ENCODE results near the gene SLC4A8.
"Not testable (repeated sequence)": the region's sequence is repeated elsewhere in the genome, so short reads cannot be mapped to it uniquely, and the experiment has no call there.

Gene SLC4A8

DNA sequence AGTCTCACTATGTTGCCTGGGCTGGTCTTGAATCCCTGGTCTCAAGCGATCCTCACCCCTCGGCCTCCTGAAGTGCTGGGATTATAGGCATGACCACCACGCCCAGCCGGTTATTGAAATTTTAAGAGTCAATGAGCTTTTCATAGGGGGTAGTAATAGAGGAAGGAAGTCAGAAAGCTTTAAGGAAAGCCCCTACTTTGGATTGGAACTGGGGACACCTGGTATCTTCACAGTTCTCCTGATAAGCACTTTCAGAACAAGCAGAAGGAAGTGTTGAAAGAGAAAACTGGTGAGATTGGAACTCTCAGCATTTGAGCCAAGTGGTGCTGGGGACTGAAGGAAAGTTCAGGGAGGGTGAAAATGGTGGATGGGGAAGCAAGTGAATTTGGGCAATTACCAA is 5.1 kb downstream of the SLC4A8 start:
- no peak for DNase-seq (ENCODE audit: low read depth)

- no peak for DNase-seq (ENCODE audit: low read depth)
Measured at GRCh38 chr12:51430196-51430895, 5.7 kb downstream of the SLC4A8 start.

- no peak for DNase-seq (ENCODE audit: low read depth)
Measured at GRCh38 chr12:51432921-51433320, 8.3 kb downstream of the SLC4A8 start.

- no peak for DNase-seq (ENCODE audit: low read depth)
Measured at GRCh38 chr12:51434305-51434704, 9.7 kb downstream of the SLC4A8 start.

- no peak for DNase-seq (ENCODE audit: low read depth)
Measured at GRCh38 chr12:51437431-51437830, 12.8 kb downstream of the SLC4A8 start.

GRCh38 chr12:51439330-51439729 is 14.7 kb downstream of the SLC4A8 start:
- no peak for DNase-seq (ENCODE audit: low read depth)

GRCh38 chr12:51441583-51441982 is 17.0 kb downstream of the SLC4A8 start:
- no peak for DNase-seq (ENCODE audit: low read depth)

DNA sequence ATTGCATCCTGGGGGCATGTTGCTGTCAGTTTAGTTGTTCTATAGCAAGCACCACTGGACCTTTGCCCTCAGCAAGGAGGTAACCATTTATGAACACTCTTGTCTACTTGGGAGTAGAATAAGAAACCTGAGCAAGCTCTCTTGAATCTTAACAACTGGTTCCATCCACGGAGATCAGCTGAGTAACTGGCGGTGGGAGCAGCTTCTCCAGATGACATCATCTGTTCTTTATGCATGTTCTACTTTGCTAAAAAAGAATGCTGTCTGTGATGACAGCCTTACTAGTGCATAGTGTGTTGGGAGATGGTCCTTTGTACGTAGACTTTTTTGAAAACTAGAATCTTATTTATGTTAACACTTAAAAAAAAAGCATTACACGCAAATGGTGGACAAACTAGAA is 17.7 kb downstream of the SLC4A8 start:
- no peak for DNase-seq (ENCODE audit: low read depth)

GRCh38 chr12:51443573-51443972 is 18.9 kb downstream of the SLC4A8 start:
- DNase-seq (ENCODE audit: low read depth): no peak

GRCh38 chr12:51448618-51449256 is 24.1 kb downstream of the SLC4A8 start:
- no peak for DNase-seq (ENCODE audit: low read depth)

GRCh38 chr12:51449580-51450246 is 25.1 kb downstream of the SLC4A8 start:
- DNase-seq (ENCODE audit: low read depth): no peak

DNA sequence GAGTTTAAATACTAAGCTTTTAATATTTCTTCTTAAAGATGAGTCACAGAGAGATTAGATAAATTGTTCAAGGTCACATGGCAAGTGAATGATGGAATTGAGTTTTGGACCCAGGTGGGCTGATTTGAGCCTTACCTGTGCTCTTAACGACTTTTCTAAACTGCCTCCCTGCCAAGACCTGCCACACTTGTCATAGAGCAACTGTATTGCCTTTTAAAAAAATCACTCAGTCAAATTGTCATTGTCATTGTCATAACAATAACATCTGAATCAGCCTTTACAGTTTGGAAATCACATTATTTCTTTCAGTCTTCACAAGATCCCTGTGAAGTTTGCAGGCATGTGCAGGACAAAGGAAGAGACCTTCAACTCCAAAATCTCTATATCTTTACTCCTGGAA is 25.7 kb downstream of the SLC4A8 start:
- DNase-seq (ENCODE audit: low read depth): no peak

GRCh38 chr12:51450806-51451205 is 26.2 kb downstream of the SLC4A8 start:
- no peak for DNase-seq (ENCODE audit: low read depth)

DNA sequence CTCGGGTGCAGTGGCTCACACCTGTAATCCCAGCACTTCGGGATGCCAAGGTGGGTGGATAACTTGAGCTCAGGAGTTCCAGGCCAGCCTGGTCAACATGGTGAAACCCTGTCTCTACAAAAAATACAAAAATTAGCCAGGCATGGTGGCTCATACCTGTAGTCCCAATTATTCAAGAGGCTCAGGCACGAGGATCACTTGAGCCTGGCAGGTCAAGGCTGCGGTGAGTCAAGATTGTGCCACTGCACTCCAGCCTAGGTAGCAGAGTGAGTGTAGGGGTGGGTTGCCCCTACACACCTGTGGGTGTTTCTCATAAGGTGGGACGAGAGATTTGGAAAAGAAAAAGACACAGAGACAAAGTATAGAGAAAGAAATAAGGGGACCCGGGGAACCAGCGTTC is 29.4 kb downstream of the SLC4A8 start:
- not testable (repeated sequence) for DNase-seq (ENCODE audit: low read depth)

GRCh38 chr12:51455050-51455449 is 30.4 kb downstream of the SLC4A8 start:
- not testable (repeated sequence) for DNase-seq (ENCODE audit: low read depth)

DNA sequence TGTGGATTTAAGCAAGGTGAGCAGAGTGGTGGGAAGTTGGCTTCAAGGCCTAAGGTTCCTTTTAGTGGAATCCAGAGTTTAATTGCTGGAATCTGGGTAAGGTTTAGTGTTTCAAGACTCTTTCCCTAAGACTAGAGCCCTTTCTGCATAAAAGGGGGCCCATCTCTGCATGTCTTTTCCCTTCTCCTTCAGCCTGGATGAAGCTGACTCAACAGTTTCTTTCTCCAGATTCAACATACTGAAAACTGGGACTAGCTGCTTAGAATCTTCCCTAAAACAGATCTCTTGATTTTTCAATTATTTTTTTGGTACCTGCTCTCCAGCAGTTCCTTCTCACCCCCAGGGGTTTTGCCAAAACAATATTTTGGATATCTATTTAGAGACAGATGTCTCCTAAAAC is 34.0 kb downstream of the SLC4A8 start:
- no peak for DNase-seq (ENCODE audit: low read depth)

- no peak for DNase-seq (ENCODE audit: low read depth)
Measured at GRCh38 chr12:51460519-51460918, 35.9 kb downstream of the SLC4A8 start.

DNA sequence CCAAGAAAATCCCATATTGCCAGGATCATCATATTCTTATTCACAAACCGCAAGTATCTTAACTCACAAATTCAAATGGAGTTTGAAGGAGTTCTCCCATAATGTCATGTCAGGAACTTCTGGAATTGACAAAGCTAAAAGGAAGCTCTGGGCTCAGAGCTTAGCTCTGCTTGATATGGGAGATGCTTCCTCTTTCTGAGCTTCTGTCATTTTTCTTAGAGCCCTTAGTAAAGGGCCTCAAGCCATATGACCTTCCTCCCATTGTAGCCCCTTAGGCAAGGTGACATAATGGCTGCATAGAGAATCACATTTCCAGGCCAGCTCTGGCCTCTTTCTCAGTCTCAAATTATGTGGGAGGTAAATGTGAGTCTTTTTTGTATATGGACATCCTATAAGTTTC is 40.9 kb downstream of the SLC4A8 start:
- DNase-seq (ENCODE audit: low read depth): no peak

GRCh38 chr12:51470116-51470515 is 45.5 kb downstream of the SLC4A8 start:
- no peak for DNase-seq (ENCODE audit: low read depth)

DNA sequence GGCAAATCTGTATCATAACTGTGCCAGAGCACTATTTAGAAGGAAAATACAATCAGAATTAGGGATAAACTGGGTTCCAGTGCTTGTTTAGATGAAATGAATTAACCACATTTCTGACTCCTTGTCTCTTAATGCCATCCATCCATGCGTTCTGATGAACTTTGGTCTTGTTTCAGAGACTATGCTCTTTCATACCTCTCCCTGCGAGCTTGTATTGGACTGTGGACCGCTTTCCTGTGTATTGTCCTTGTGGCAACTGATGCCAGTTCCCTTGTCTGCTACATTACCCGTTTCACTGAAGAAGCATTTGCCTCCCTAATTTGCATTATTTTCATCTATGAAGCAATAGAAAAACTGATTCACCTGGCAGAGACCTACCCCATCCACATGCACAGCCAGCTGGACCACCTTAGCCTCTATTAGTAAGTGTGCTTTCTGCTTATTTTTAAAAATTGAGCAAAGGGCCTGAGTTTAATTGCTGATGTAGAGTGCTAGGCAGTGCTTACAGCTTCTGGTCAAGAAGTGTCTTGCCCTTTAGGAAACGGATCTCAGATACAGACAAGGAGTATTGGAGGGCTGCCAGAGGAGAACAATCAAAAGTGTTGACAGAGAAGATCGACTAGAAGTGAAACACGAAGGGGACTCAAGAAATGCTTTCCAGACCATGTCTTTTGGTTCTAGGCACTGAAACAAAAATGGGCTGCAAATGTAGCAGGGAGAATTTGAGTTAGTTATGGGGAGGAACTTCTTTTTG is 46.7 kb downstream of the SLC4A8 start:
- DNase-seq (ENCODE audit: low read depth): no peak

DNA sequence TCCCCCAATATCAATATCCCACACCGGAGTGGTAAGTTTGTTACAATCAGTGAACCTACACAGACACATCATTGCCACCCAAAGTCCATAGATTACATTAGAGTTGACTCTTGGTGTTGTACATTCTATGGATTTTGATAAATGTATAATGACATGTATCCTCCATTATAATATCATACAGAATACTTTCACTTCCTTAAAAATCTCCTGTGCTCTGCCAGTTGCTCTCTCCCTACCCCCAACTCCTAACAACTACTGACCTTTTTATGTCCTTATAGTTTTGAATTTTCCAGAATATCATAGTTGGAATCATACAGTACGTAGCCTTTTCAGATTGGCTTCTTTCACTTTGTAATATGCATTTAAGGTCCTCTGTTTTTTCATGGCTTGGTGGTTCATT is 48.4 kb downstream of the SLC4A8 start:
- no peak for DNase-seq (ENCODE audit: low read depth)

DNA sequence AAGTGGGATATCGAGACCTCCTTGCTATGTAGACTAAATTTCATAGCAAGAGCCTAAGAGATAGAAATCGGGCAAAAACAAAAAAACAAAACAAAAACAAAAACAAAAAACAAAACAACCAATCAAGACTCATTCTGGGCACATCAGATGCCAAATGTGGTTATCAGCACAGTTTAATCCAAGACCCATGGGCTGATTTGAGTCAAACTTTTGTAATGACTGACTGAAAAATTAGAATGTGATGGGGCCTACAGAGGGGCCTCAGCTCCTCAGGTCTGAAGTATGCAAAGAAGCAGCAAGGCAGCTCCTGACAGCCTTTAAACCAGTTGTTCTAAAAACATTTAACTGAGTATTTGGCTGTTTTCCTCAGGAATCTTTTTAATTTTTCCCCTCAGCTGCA is 49.3 kb downstream of the SLC4A8 start:
- no peak for DNase-seq (ENCODE audit: low read depth)

- no peak for DNase-seq (ENCODE audit: low read depth)
Measured at GRCh38 chr12:51475543-51475942, 50.9 kb downstream of the SLC4A8 start.

Measured in activated gamma-delta T cell treated with anti-CD3 and anti-CD28 coated beads, Interleukin-2, amount 50 U/mL, for 16 hours (primary cell).